ENCODE measurements around the gene BTBD9. TPM values are rescaled to one million over a fixed set of nuclear protein-coding genes. Genes with fewer than 3 reads are reported as not detected.
A peak's percentile ranks its signal among the peaks of the same experiment; 100 is the strongest.

Gene BTBD9
- total and polyA plus RNA-seq, 5 donors from 2014 or later, result 11.6 to 79.7 (median 16.7) TPM

- Histone ChIP-seq H3K9me3 (ENCODE audit: control insufficient read depth in 2 of 2, low read length in 2 of 2) (no peaks in the 10 kb centered on the region), H3K27me3 (ENCODE audit: control insufficient read depth, insufficient read depth, low read length) (no peaks in the 10 kb centered on the region), H3K36me3 (ENCODE audit: control insufficient read depth, insufficient read depth, low read length) (no peaks in the 10 kb centered on the region), H3K27ac (ENCODE audit: insufficient read depth, low read length, poor library complexity, severe bottlenecking) (no peak overlapping the region), H3K4me3 (ENCODE audit: low read depth, low read length) (no peak overlapping the region), H3K4me1 (ENCODE audit: control insufficient read depth, insufficient read depth, low read length, poor library complexity, severe bottlenecking) (no peaks in the 10 kb centered on the region)
- peaks cover 4% of the 10 kb centered on the region for H3K36me3 Mint-ChIP-seq
- peaks cover 0 to 9% (median 2%) of the 10 kb centered on the region in 4 donors for H3K4me1 Mint-ChIP-seq
- H3K4me3 Mint-ChIP-seq, result no peak overlapping the region
- no peak for DNase-seq
- H3K27ac Mint-ChIP-seq, result no peak overlapping the region
- no peaks in the 10 kb centered on the region for H3K9me3 Mint-ChIP-seq
- no peak for ATAC-seq (ENCODE audit: low read depth in 2 of 2)
- no peaks in the 10 kb centered on the region for H3K27me3 Mint-ChIP-seq
Observed at GRCh38 chr6:38452816-38453660, 186.7 kb downstream of the BTBD9 start.

GRCh38 chr6:38450717-38451116 lies 189.0 kb downstream of the BTBD9 start:
- DNase-seq, result no peak
- Histone ChIP-seq H3K27ac (ENCODE audit: insufficient read depth, low read length, poor library complexity, severe bottlenecking) (no peak overlapping the region), H3K9me3 (ENCODE audit: control insufficient read depth in 2 of 2, low read length in 2 of 2) (no peaks in the 10 kb centered on the region), H3K4me1 (ENCODE audit: control insufficient read depth, insufficient read depth, low read length, poor library complexity, severe bottlenecking) (no peaks in the 10 kb centered on the region), H3K4me3 (ENCODE audit: low read depth, low read length) (no peak overlapping the region), H3K36me3 (ENCODE audit: control insufficient read depth, insufficient read depth, low read length) (no peaks in the 10 kb centered on the region), H3K27me3 (ENCODE audit: control insufficient read depth, insufficient read depth, low read length) (no peaks in the 10 kb centered on the region)
- Mint-ChIP-seq H3K4me1 (peaks cover 0 to 10% (median 3%) of the 10 kb centered on the region in 4 donors), H3K27me3 (no peaks in the 10 kb centered on the region), H3K4me3 (no peak overlapping the region), H3K9me3 (no peaks in the 10 kb centered on the region), H3K27ac (no peak overlapping the region), H3K36me3 (no peaks in the 10 kb centered on the region)
- no peak for ATAC-seq (ENCODE audit: low read depth in 2 of 2)

GRCh38 chr6:38445925-38446324 lies 193.8 kb downstream of the BTBD9 start:
- no peak for DNase-seq
- Histone ChIP-seq H3K9me3 (ENCODE audit: control insufficient read depth in 2 of 2, low read length in 2 of 2) (no peaks in the 10 kb centered on the region), H3K36me3 (ENCODE audit: control insufficient read depth, insufficient read depth, low read length) (no peaks in the 10 kb centered on the region), H3K27me3 (ENCODE audit: control insufficient read depth, insufficient read depth, low read length) (no peaks in the 10 kb centered on the region), H3K4me3 (ENCODE audit: low read depth, low read length) (no peak overlapping the region), H3K4me1 (ENCODE audit: control insufficient read depth, insufficient read depth, low read length, poor library complexity, severe bottlenecking) (no peaks in the 10 kb centered on the region), H3K27ac (ENCODE audit: insufficient read depth, low read length, poor library complexity, severe bottlenecking) (no peak overlapping the region)
- Mint-ChIP-seq H3K4me3 (no peak overlapping the region), H3K27ac (no peak overlapping the region), H3K9me3 (no peaks in the 10 kb centered on the region), H3K27me3 (no peaks in the 10 kb centered on the region), H3K4me1 (peaks cover 0 to 23% (median 13%) of the 10 kb centered on the region in 4 donors), H3K36me3 (no peaks in the 10 kb centered on the region)
- ATAC-seq (ENCODE audit: low read depth in 2 of 2), result no peak

- no peak for ATAC-seq (ENCODE audit: low read depth in 2 of 2)
- Mint-ChIP-seq H3K9me3 (no peaks in the 10 kb centered on the region), H3K4me1 (peaks cover under 1 to 21% (median 12%) of the 10 kb centered on the region in 4 donors), H3K27me3 (no peaks in the 10 kb centered on the region), H3K36me3 (no peaks in the 10 kb centered on the region), H3K27ac (no peak overlapping the region), H3K4me3 (no peak overlapping the region)
- Histone ChIP-seq H3K4me3 (ENCODE audit: low read depth, low read length) (no peak overlapping the region), H3K36me3 (ENCODE audit: control insufficient read depth, insufficient read depth, low read length) (no peaks in the 10 kb centered on the region), H3K9me3 (ENCODE audit: control insufficient read depth in 2 of 2, low read length in 2 of 2) (no peaks in the 10 kb centered on the region), H3K27ac (ENCODE audit: insufficient read depth, low read length, poor library complexity, severe bottlenecking) (no peak overlapping the region), H3K4me1 (ENCODE audit: control insufficient read depth, insufficient read depth, low read length, poor library complexity, severe bottlenecking) (no peaks in the 10 kb centered on the region), H3K27me3 (ENCODE audit: control insufficient read depth, insufficient read depth, low read length) (no peaks in the 10 kb centered on the region)
- DNase-seq, result no peak
Observed at GRCh38 chr6:38445336-38445735, 194.4 kb downstream of the BTBD9 start.

GRCh38 chr6:38443352-38444144 lies 196.2 kb downstream of the BTBD9 start:
- Histone ChIP-seq H3K27ac (ENCODE audit: insufficient read depth, low read length, poor library complexity, severe bottlenecking) (no peak overlapping the region), H3K4me3 (ENCODE audit: low read depth, low read length) (no peak overlapping the region), H3K36me3 (ENCODE audit: control insufficient read depth, insufficient read depth, low read length) (no peaks in the 10 kb centered on the region), H3K9me3 (ENCODE audit: control insufficient read depth in 2 of 2, low read length in 2 of 2) (no peaks in the 10 kb centered on the region), H3K27me3 (ENCODE audit: control insufficient read depth, insufficient read depth, low read length) (no peaks in the 10 kb centered on the region), H3K4me1 (ENCODE audit: control insufficient read depth, insufficient read depth, low read length, poor library complexity, severe bottlenecking) (no peaks in the 10 kb centered on the region)
- Mint-ChIP-seq H3K27ac (peak overlapping the region in 2 of 3 donors; percentile 3 to 10), H3K4me3 (no peak overlapping the region), H3K27me3 (no peaks in the 10 kb centered on the region), H3K9me3 (peaks cover 0 to 2% (median 0%) of the 10 kb centered on the region in 7 donors), H3K36me3 (no peaks in the 10 kb centered on the region), H3K4me1 (peaks cover 10 to 26% (median 14%) of the 10 kb centered on the region in 4 donors)
- ATAC-seq (ENCODE audit: low read depth in 2 of 2) (no peak), DNase-seq (peak in 1 of 3 donors; percentile 6)

GRCh38 chr6:38438097-38438496 lies 201.6 kb downstream of the BTBD9 start:
- H3K27ac ChIP-seq (ENCODE audit: insufficient read depth, low read length, poor library complexity, severe bottlenecking), result no peak overlapping the region
- Mint-ChIP-seq H3K27ac (no peak overlapping the region), H3K36me3 (peaks cover 10% of the 10 kb centered on the region), H3K4me1 (peaks cover 14 to 27% (median 15%) of the 10 kb centered on the region in 4 donors), H3K9me3 (peaks cover 0 to 2% (median 0%) of the 10 kb centered on the region in 7 donors), H3K27me3 (no peaks in the 10 kb centered on the region), H3K4me3 (no peak overlapping the region)
- DNase-seq, result no peak
- H3K9me3 ChIP-seq (ENCODE audit: control insufficient read depth in 2 of 2, low read length in 2 of 2), result no peaks in the 10 kb centered on the region
- H3K4me1 ChIP-seq (ENCODE audit: control insufficient read depth, insufficient read depth, low read length, poor library complexity, severe bottlenecking), result no peaks in the 10 kb centered on the region
- H3K36me3 ChIP-seq (ENCODE audit: control insufficient read depth, insufficient read depth, low read length), result no peaks in the 10 kb centered on the region
- no peak overlapping the region for H3K4me3 ChIP-seq (ENCODE audit: low read depth, low read length)
- no peak for ATAC-seq (ENCODE audit: low read depth in 2 of 2)
- H3K27me3 ChIP-seq (ENCODE audit: control insufficient read depth, insufficient read depth, low read length), result no peaks in the 10 kb centered on the region

GRCh38 chr6:38436726-38437465 lies 202.8 kb downstream of the BTBD9 start:
- Mint-ChIP-seq H3K27me3 (no peaks in the 10 kb centered on the region), H3K4me3 (no peak overlapping the region), H3K9me3 (peaks cover 0 to 2% (median 0%) of the 10 kb centered on the region in 7 donors), H3K4me1 (peaks cover 14 to 28% (median 15%) of the 10 kb centered on the region in 4 donors), H3K36me3 (peaks cover 17% of the 10 kb centered on the region), H3K27ac (peak overlapping the region in 2 of 3 donors; percentile 23 to 29)
- H3K4me1 ChIP-seq (ENCODE audit: control insufficient read depth, insufficient read depth, low read length, poor library complexity, severe bottlenecking), result no peaks in the 10 kb centered on the region
- no peaks in the 10 kb centered on the region for H3K9me3 ChIP-seq (ENCODE audit: control insufficient read depth in 2 of 2, low read length in 2 of 2)
- H3K4me3 ChIP-seq (ENCODE audit: low read depth, low read length), result no peak overlapping the region
- no peak overlapping the region for H3K27ac ChIP-seq (ENCODE audit: insufficient read depth, low read length, poor library complexity, severe bottlenecking)
- no peaks in the 10 kb centered on the region for H3K27me3 ChIP-seq (ENCODE audit: control insufficient read depth, insufficient read depth, low read length)
- no peaks in the 10 kb centered on the region for H3K36me3 ChIP-seq (ENCODE audit: control insufficient read depth, insufficient read depth, low read length)
- ATAC-seq (ENCODE audit: low read depth in 2 of 2), result peak in 1 of 2 donors; percentile 59
- peak in 1 of 3 donors; percentile 10 for DNase-seq

Measured in CD4-positive, CD25-positive, alpha-beta regulatory T cell (primary cell).